OCI-LY3 (cell line): Measurements from ENCODE around the gene HTR7.

Source experiments
- H2AFZ ChIP-seq: fragments of 200-600, 300-600 bp; shearing (Covaris generic); 2 replicates; pipeline ENCODE4 v1.6.0; 2014; ENCODE audit warnings: antibody characterized with exemption, low read depth, low read length
- H3K27ac ChIP-seq: fragments of 200-600, 300-600 bp; sonication (generic); 2 replicates; pipeline ENCODE4 v1.5.1; 2014; ENCODE audit warnings: mild to moderate bottlenecking, low read length, moderate library complexity, mixed read lengths
- H3K27me3 ChIP-seq: fragments of 200-600, 300-600 bp; sonication (generic); 2 replicates; pipeline ENCODE4 v1.6.1; 2014; ENCODE audit warnings: low read depth, low read length, mixed read lengths
- H3K36me3 ChIP-seq: fragments of 200-600, 300-600 bp; sonication (generic); replicated peaks from 2 replicates; pipeline ENCODE3; 2014; ENCODE audit warnings: low read depth, low read length, mixed read lengths
- H3K4me1 ChIP-seq: fragments of 300-600, 200-600 bp; sonication (generic); 2 replicates; pipeline ENCODE4 v1.6.1; 2014; ENCODE audit warnings: low read length, mixed read lengths
- H3K4me2 ChIP-seq: fragments of 200-600, 300-600 bp; sonication (generic); 2 replicates; pipeline ENCODE4 v1.6.1; 2014; ENCODE audit warnings: low read length, mixed read lengths
- H3K4me3 ChIP-seq: fragments of 300-600, 200-600 bp; sonication (generic); 2 replicates; pipeline ENCODE4 v1.5.1; 2014; ENCODE audit warnings: antibody characterized with exemption, mild to moderate bottlenecking, low read length, moderate library complexity
- H3K79me2 ChIP-seq: fragments of 300-600, 200-600 bp; shearing (Covaris generic); 2 replicates; pipeline ENCODE4 v1.6.1; 2014; ENCODE audit warnings: mild to moderate bottlenecking, low read length, mixed read lengths
- H3K9ac ChIP-seq: fragments of 300-600, 200-600 bp; shearing (Covaris generic); 2 replicates; pipeline ENCODE4 v1.6.0; 2014; ENCODE audit warnings: mild to moderate bottlenecking, low read length, moderate library complexity
- H3K9me3 ChIP-seq: fragments of 200-600, 300-600 bp; shearing (Covaris generic); 2 replicates; pipeline ENCODE4 v1.6.1; 2014; ENCODE audit warnings: low read length, mixed read lengths; ENCODE audit not compliant: insufficient read depth
- H4K20me1 ChIP-seq: fragments of 200-600, 300-600 bp; sonication (generic); 2 replicates; pipeline ENCODE4 v1.6.1; 2016; ENCODE audit warnings: low read length, mixed read lengths; ENCODE audit not compliant: insufficient read depth
- CTCF ChIP-seq: fragments of 200-600, 300-600 bp; sonication (generic); IDR thresholded peaks from 2 replicates; pipeline ENCODE4 v1.5.1; 2014; ENCODE audit warnings: antibody characterized with exemption, low read length, low read depth
- EZH2phosphoT487 ChIP-seq: fragments of 200-600 bp; shearing (Covaris generic); IDR thresholded peaks from 2 replicates; pipeline ENCODE4 v1.6.1; 2018; ENCODE audit warnings: antibody characterized with exemption, mixed run types, low read depth

The HTR7 gene

GRCh38 chr10:90788968-90789367 lies 68.9 kb downstream of the HTR7 start:
- no peaks in the 10 kb centered on the region for H3K36me3 ChIP-seq
- H3K9ac ChIP-seq: no peak overlapping the region
- H3K79me2 ChIP-seq: no peaks in the 10 kb centered on the region
- no peaks in the 10 kb centered on the region for H4K20me1 ChIP-seq
- peaks cover 15% of the 10 kb centered on the region for H3K27me3 ChIP-seq
- TF ChIP-seq CTCF (no peak), EZH2phosphoT487 (no peak)
- no peaks in the 10 kb centered on the region for H3K9me3 ChIP-seq
- H3K4me3 ChIP-seq: no peak overlapping the region
- no peak overlapping the region for H2AFZ ChIP-seq
- H3K4me1 ChIP-seq: peaks cover 10% of the 10 kb centered on the region
- H3K27ac ChIP-seq: no peak overlapping the region
- no peak overlapping the region for H3K4me2 ChIP-seq

DNA sequence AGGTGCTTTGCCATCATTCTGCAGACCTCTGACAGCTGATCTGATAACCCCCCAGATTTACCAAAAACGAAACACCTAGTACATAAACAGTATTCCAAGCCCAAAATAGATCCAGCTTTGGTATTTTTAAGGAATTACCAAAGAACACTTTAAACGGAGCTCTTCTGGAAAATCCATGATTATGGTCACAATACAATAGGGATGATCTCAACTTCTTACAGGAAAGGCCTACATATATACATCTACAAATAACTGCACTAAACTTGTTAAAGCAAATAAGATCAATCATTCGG lies 69.7 kb downstream of the HTR7 start:
- H3K9ac ChIP-seq: no peak overlapping the region
- H3K9me3 ChIP-seq: no peaks in the 10 kb centered on the region
- peaks cover 10% of the 10 kb centered on the region for H3K4me1 ChIP-seq
- no peak overlapping the region for H3K4me3 ChIP-seq
- H3K79me2 ChIP-seq: no peaks in the 10 kb centered on the region
- H3K27me3 ChIP-seq: peaks cover 15% of the 10 kb centered on the region
- H3K36me3 ChIP-seq: no peaks in the 10 kb centered on the region
- no peak overlapping the region for H3K4me2 ChIP-seq
- H2AFZ ChIP-seq: no peak overlapping the region
- TF ChIP-seq CTCF (no peak), EZH2phosphoT487 (no peak)
- no peaks in the 10 kb centered on the region for H4K20me1 ChIP-seq
- no peak overlapping the region for H3K27ac ChIP-seq

- H3K9me3 ChIP-seq: no peaks in the 10 kb centered on the region
- no peak overlapping the region for H3K27ac ChIP-seq
- H3K9ac ChIP-seq: 0 out of 2 replicates have a peak overlapping the region, but pooled peaks have one; percentile 5
- TF ChIP-seq EZH2phosphoT487: no peak
- TF ChIP-seq CTCF: peak; percentile 80
- peak overlapping the region; percentile 60 for H3K4me3 ChIP-seq
- H3K4me1 ChIP-seq: peaks cover 10% of the 10 kb centered on the region
- no peaks in the 10 kb centered on the region for H3K79me2 ChIP-seq
- H3K36me3 ChIP-seq: no peaks in the 10 kb centered on the region
- peak overlapping the region; percentile 56 for H2AFZ ChIP-seq
- peaks cover 15% of the 10 kb centered on the region for H3K27me3 ChIP-seq
- peak overlapping the region; percentile 37 for H3K4me2 ChIP-seq
- no peaks in the 10 kb centered on the region for H4K20me1 ChIP-seq
Observed at GRCh38 chr10:90787393-90788198, 70.2 kb downstream of the HTR7 start.

- peaks cover 10% of the 10 kb centered on the region for H3K4me1 ChIP-seq
- no peak overlapping the region for H3K27ac ChIP-seq
- no peaks in the 10 kb centered on the region for H3K36me3 ChIP-seq
- TF ChIP-seq EZH2phosphoT487: no peak
- no peak for TF ChIP-seq CTCF
- no peak overlapping the region for H3K9ac ChIP-seq
- H4K20me1 ChIP-seq: no peaks in the 10 kb centered on the region
- no peaks in the 10 kb centered on the region for H3K79me2 ChIP-seq
- H3K4me3 ChIP-seq: no peak overlapping the region
- H3K4me2 ChIP-seq: no peak overlapping the region
- H3K27me3 ChIP-seq: peaks cover 9% of the 10 kb centered on the region; the same call in 1 of the 2 replicates
- H3K9me3 ChIP-seq: no peaks in the 10 kb centered on the region
- no peak overlapping the region for H2AFZ ChIP-seq
Observed at GRCh38 chr10:90785782-90786181, 72.1 kb downstream of the HTR7 start.
